ENCODE measurements around the gene MRPS7.

MRPS7 gene

DNA sequence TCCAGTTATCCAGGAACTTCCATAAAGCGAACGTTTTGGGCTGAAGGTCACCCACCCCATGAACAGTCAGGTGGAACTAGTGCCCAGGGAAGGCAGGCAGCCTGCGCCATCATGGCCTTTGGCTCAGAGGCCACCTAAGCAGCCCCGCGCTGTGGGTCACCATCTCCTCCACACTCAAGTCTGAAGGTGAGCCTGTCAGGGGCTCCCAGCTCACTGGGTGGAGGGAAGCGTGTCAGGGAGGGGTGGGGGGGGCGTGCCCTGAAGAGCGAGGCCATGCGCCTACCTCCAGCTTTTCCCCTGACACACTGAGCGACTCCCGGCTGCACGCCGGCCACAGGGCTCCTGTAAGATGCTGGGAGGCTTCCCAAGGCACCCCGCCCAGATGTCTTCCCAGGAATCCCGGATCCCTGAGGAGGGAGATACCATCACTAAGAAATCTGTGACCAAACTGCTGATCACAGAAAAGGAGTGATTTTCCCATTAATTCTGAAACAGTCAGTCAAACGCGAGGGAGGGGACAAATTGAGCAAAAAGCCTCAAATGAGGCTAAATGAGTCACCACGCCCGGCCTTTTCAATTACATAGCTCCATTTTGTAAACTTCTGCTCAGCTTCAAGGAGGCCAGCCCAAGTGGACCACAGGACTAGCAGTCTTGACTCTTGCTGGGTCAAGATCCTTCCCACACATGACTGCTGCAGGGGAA, 54.0 kb downstream of the MRPS7 start:
- DNase-seq, result no peak

All from activated CD4-positive, alpha-beta T cell treated with anti-CD3 and anti-CD28 coated beads, Interleukin-2, amount 50 U/mL, for 1 hour (primary cell).